ENCODE data around the gene SELENON.

Gene SELENON

GRCh38 chr1:25794325-25794724, 5.7 kb upstream of the SELENON start:
- peaks cover 21% of the 10 kb centered on the region for H3K4me1 ChIP-seq (ENCODE audit: control insufficient read depth, insufficient read depth, low read length, poor library complexity, severe bottlenecking)
- H3K27ac ChIP-seq (ENCODE audit: insufficient read depth, low read length, poor library complexity, severe bottlenecking), result no peak overlapping the region
- no peaks in the 10 kb centered on the region for H3K27me3 ChIP-seq (replicated peaks; ENCODE audit: control insufficient read depth, insufficient read depth, low read length, poor library complexity, severe bottlenecking)
- no peaks in the 10 kb centered on the region for H3K9me3 ChIP-seq (ENCODE audit: control insufficient read depth, low read length)
- H3K36me3 ChIP-seq (ENCODE audit: control insufficient read depth, insufficient read depth, low read length), result no peaks in the 10 kb centered on the region
- no peak for DNase-seq
- H3K4me3 ChIP-seq (ENCODE audit: insufficient read depth, low read depth, low read length, poor library complexity, severe bottlenecking), result no peak overlapping the region

GRCh38 chr1:25795211-25795610, 4.8 kb upstream of the SELENON start:
- H3K36me3 ChIP-seq (ENCODE audit: control insufficient read depth, insufficient read depth, low read length), result no peaks in the 10 kb centered on the region
- H3K27me3 ChIP-seq (replicated peaks; ENCODE audit: control insufficient read depth, insufficient read depth, low read length, poor library complexity, severe bottlenecking), result no peaks in the 10 kb centered on the region
- no peaks in the 10 kb centered on the region for H3K9me3 ChIP-seq (ENCODE audit: control insufficient read depth, low read length)
- DNase-seq, result no peak
- no peak overlapping the region for H3K27ac ChIP-seq (ENCODE audit: insufficient read depth, low read length, poor library complexity, severe bottlenecking)
- no peak overlapping the region for H3K4me3 ChIP-seq (ENCODE audit: insufficient read depth, low read depth, low read length, poor library complexity, severe bottlenecking)
- H3K4me1 ChIP-seq (ENCODE audit: control insufficient read depth, insufficient read depth, low read length, poor library complexity, severe bottlenecking), result peaks cover 26% of the 10 kb centered on the region

GRCh38 chr1:25795946-25796810, 3.8 kb upstream of the SELENON start:
- H3K27ac ChIP-seq (ENCODE audit: insufficient read depth, low read length, poor library complexity, severe bottlenecking), result peak overlapping the region; percentile 40
- peak in 1 of 3 donors; percentile 42 for DNase-seq

GRCh38 chr1:25796811-25797458, 3.1 kb upstream of the SELENON start:
- Histone ChIP-seq H3K9me3 (ENCODE audit: control insufficient read depth, low read length) (no peaks in the 10 kb centered on the region), H3K27ac (ENCODE audit: insufficient read depth, low read length, poor library complexity, severe bottlenecking) (peak overlapping the region; percentile 40)
- DNase-seq, result peak; percentile 58 to 74 (median 66)

More at GRCh38 chr1:25795946-25796810, 3.8 kb upstream of the SELENON start:
- H3K36me3 ChIP-seq (ENCODE audit: control insufficient read depth, insufficient read depth, low read length), result no peaks in the 10 kb centered on the region
- no peaks in the 10 kb centered on the region for H3K27me3 ChIP-seq (replicated peaks; ENCODE audit: control insufficient read depth, insufficient read depth, low read length, poor library complexity, severe bottlenecking)
- H3K9me3 ChIP-seq (ENCODE audit: control insufficient read depth, low read length), result no peaks in the 10 kb centered on the region
- no peak overlapping the region for H3K4me3 ChIP-seq (ENCODE audit: insufficient read depth, low read depth, low read length, poor library complexity, severe bottlenecking)
- peaks cover 33% of the 10 kb centered on the region for H3K4me1 ChIP-seq (ENCODE audit: control insufficient read depth, insufficient read depth, low read length, poor library complexity, severe bottlenecking)

GRCh38 chr1:25797939-25798338, 2.1 kb upstream of the SELENON start:
- H3K27me3 ChIP-seq (replicated peaks; ENCODE audit: control insufficient read depth, insufficient read depth, low read length, poor library complexity, severe bottlenecking), result no peaks in the 10 kb centered on the region
- H3K4me3 ChIP-seq (ENCODE audit: insufficient read depth, low read depth, low read length, poor library complexity, severe bottlenecking), result no peak overlapping the region
- H3K27ac ChIP-seq (ENCODE audit: insufficient read depth, low read length, poor library complexity, severe bottlenecking), result no peak overlapping the region
- no peaks in the 10 kb centered on the region for H3K9me3 ChIP-seq (ENCODE audit: control insufficient read depth, low read length)
- H3K4me1 ChIP-seq (ENCODE audit: control insufficient read depth, insufficient read depth, low read length, poor library complexity, severe bottlenecking), result peaks cover 33% of the 10 kb centered on the region
- DNase-seq, result no peak
- no peaks in the 10 kb centered on the region for H3K36me3 ChIP-seq (ENCODE audit: control insufficient read depth, insufficient read depth, low read length)

More at GRCh38 chr1:25796811-25797458, 3.1 kb upstream of the SELENON start:
- Histone ChIP-seq H3K36me3 (ENCODE audit: control insufficient read depth, insufficient read depth, low read length) (no peaks in the 10 kb centered on the region), H3K4me1 (ENCODE audit: control insufficient read depth, insufficient read depth, low read length, poor library complexity, severe bottlenecking) (peaks cover 33% of the 10 kb centered on the region), H3K27me3 (replicated peaks; ENCODE audit: control insufficient read depth, insufficient read depth, low read length, poor library complexity, severe bottlenecking) (no peaks in the 10 kb centered on the region), H3K4me3 (ENCODE audit: insufficient read depth, low read depth, low read length, poor library complexity, severe bottlenecking) (no peak overlapping the region)

GRCh38 chr1:25798666-25799351, 1.2 kb upstream of the SELENON start:
- H3K4me1 ChIP-seq (ENCODE audit: control insufficient read depth, insufficient read depth, low read length, poor library complexity, severe bottlenecking), result peaks cover 33% of the 10 kb centered on the region
- no peaks in the 10 kb centered on the region for H3K36me3 ChIP-seq (ENCODE audit: control insufficient read depth, insufficient read depth, low read length)
- H3K9me3 ChIP-seq (ENCODE audit: control insufficient read depth, low read length), result no peaks in the 10 kb centered on the region
- DNase-seq, result no peak
- no peak overlapping the region for H3K4me3 ChIP-seq (ENCODE audit: insufficient read depth, low read depth, low read length, poor library complexity, severe bottlenecking)
- H3K27me3 ChIP-seq (replicated peaks; ENCODE audit: control insufficient read depth, insufficient read depth, low read length, poor library complexity, severe bottlenecking), result no peaks in the 10 kb centered on the region
- peak overlapping the region; percentile 35 for H3K27ac ChIP-seq (ENCODE audit: insufficient read depth, low read length, poor library complexity, severe bottlenecking)

- Histone ChIP-seq H3K36me3 (ENCODE audit: control insufficient read depth, insufficient read depth, low read length) (no peaks in the 10 kb centered on the region), H3K4me3 (ENCODE audit: insufficient read depth, low read depth, low read length, poor library complexity, severe bottlenecking) (peak overlapping the region; percentile 54), H3K27me3 (replicated peaks; ENCODE audit: control insufficient read depth, insufficient read depth, low read length, poor library complexity, severe bottlenecking) (no peaks in the 10 kb centered on the region), H3K27ac (ENCODE audit: insufficient read depth, low read length, poor library complexity, severe bottlenecking) (peak overlapping the region; percentile 57), H3K4me1 (ENCODE audit: control insufficient read depth, insufficient read depth, low read length, poor library complexity, severe bottlenecking) (peaks cover 33% of the 10 kb centered on the region), H3K9me3 (ENCODE audit: control insufficient read depth, low read length) (no peaks in the 10 kb centered on the region)
- no peak for DNase-seq
These were observed 550 bp upstream of the SELENON start for GRCh38 chr1:25799352-25799934.

- Histone ChIP-seq H3K36me3 (ENCODE audit: control insufficient read depth, insufficient read depth, low read length) (peaks cover under 1% of the 10 kb centered on the region), H3K27me3 (replicated peaks; ENCODE audit: control insufficient read depth, insufficient read depth, low read length, poor library complexity, severe bottlenecking) (no peaks in the 10 kb centered on the region), H3K9me3 (ENCODE audit: control insufficient read depth, low read length) (no peaks in the 10 kb centered on the region), H3K27ac (ENCODE audit: insufficient read depth, low read length, poor library complexity, severe bottlenecking) (peak overlapping the region; percentile 41), H3K4me1 (ENCODE audit: control insufficient read depth, insufficient read depth, low read length, poor library complexity, severe bottlenecking) (peaks cover 33% of the 10 kb centered on the region), H3K4me3 (ENCODE audit: insufficient read depth, low read depth, low read length, poor library complexity, severe bottlenecking) (peak overlapping the region; percentile 59)
- DNase-seq, result no peak
These were observed 847 bp downstream of the SELENON start for GRCh38 chr1:25800703-25801377.

GRCh38 chr1:25802915-25803314, 2.9 kb downstream of the SELENON start:
- Histone ChIP-seq H3K4me3 (ENCODE audit: insufficient read depth, low read depth, low read length, poor library complexity, severe bottlenecking) (no peak overlapping the region), H3K36me3 (ENCODE audit: control insufficient read depth, insufficient read depth, low read length) (peaks cover 9% of the 10 kb centered on the region), H3K9me3 (ENCODE audit: control insufficient read depth, low read length) (no peaks in the 10 kb centered on the region), H3K4me1 (ENCODE audit: control insufficient read depth, insufficient read depth, low read length, poor library complexity, severe bottlenecking) (peaks cover 15% of the 10 kb centered on the region), H3K27me3 (replicated peaks; ENCODE audit: control insufficient read depth, insufficient read depth, low read length, poor library complexity, severe bottlenecking) (no peaks in the 10 kb centered on the region), H3K27ac (ENCODE audit: insufficient read depth, low read length, poor library complexity, severe bottlenecking) (no peak overlapping the region)
- DNase-seq, result no peak
